Erythroblast (primary cell): ENCODE data around the gene ASAH2.

Experiments used
- GATA1 ChIP-seq: IDR thresholded peaks from 2 replicates; pipeline ENCODE4 v1.6.1; 2011; ENCODE audit warnings: low read depth, mild to moderate bottlenecking, control low read depth, low read length, moderate library complexity
- POLR2A ChIP-seq: IDR thresholded peaks from 2 replicates; pipeline ENCODE4 v1.6.1; 2011; ENCODE audit warnings: mild to moderate bottlenecking, low read length

GRCh38 chr10:50260791-50261281 lies 9.5 kb upstream of the ASAH2 start:
- no peak for TF ChIP-seq POLR2A
- no peak for TF ChIP-seq GATA1
